H1 (cell line): ENCODE data around the gene ACYP1. TPM values are rescaled to one million over a fixed set of nuclear protein-coding genes. Genes with fewer than 3 reads are reported as not detected.

ENCODE experiments used
- CTCF ChIA-PET: fragments of 300-600 bp; sonication (Branson Sonifier 250); formaldehyde crosslinking; loops from one replicate; lab custom pipeline; 2021; ENCODE audit not compliant: partially characterized antibody; lab: Charles Lee
- POLR2A ChIA-PET: fragments of 300-600 bp; sonication (Branson Sonifier 250); formaldehyde crosslinking; loops from one replicate; lab custom pipeline; 2021; ENCODE audit warnings: inconsistent platforms; ENCODE audit not compliant: partially characterized antibody; lab: Charles Lee
- DNase-seq, 2 experiments: peaks; one replicate each; pipeline versions ENCODE4 v3.0.0 to v3.0.0-alpha.2; 2010 to 2022; ENCODE audit warnings: low spot score in 2 of 2, low read depth in 1 of 2, mixed read lengths in 1 of 2
- FAIRE-seq: peaks from 2 replicates; lab custom pipeline; 2011; peaks lifted over from hg19 to GRCh38; lab: Jason Lieb, UNC
- H2AFZ ChIP-seq: 2 replicates; pipeline ENCODE4 v1.8.1; 2012; ENCODE audit warnings: low read length, inconsistent platforms
- H2AK5ac ChIP-seq: 2 replicates; pipeline ENCODE4 v1.6.1; 2013; ENCODE audit warnings: low read depth, low read length
- H2BK120ac ChIP-seq: replicated peaks from 2 replicates; pipeline ENCODE3; 2013; ENCODE audit warnings: low read depth, low read length, inconsistent platforms
- H2BK12ac ChIP-seq: 2 replicates; pipeline ENCODE4 v1.6.1; 2013; ENCODE audit warnings: low read depth, low read length
- H2BK15ac ChIP-seq: 2 replicates; pipeline ENCODE4 v1.6.1; 2013; ENCODE audit warnings: low read length
- H2BK20ac ChIP-seq: 2 replicates; pipeline ENCODE4 v1.6.1; 2013; ENCODE audit warnings: low read length
- H2BK5ac ChIP-seq: 2 replicates; pipeline ENCODE4 v1.6.1; 2013; ENCODE audit warnings: low read depth, low read length
- H3K14ac ChIP-seq: 2 replicates; pipeline ENCODE4 v1.6.1; 2013; ENCODE audit warnings: inconsistent platforms; ENCODE audit not compliant: insufficient read length
- H3K18ac ChIP-seq: 2 replicates; pipeline ENCODE4 v1.6.1; 2013; ENCODE audit warnings: low read length; ENCODE audit errors: extremely low read depth
- H3K23ac ChIP-seq: 2 replicates; pipeline ENCODE4 v1.6.1; 2013; ENCODE audit warnings: inconsistent platforms; ENCODE audit not compliant: insufficient read length
- H3K23me2 ChIP-seq: 2 replicates; pipeline ENCODE4 v1.6.1; 2013; ENCODE audit warnings: low read depth, low read length
- H3K27ac ChIP-seq: 2 replicates; pipeline ENCODE4 v1.6.1; 2011; ENCODE audit warnings: low read depth, low read length, inconsistent platforms
- H3K27me3 ChIP-seq, 4 experiments: replicated peaks in 1 of 4; 1 replicate in 1 of 4; 2 replicates in 3 of 4; pipeline versions ENCODE4 v1.6.1 to v1.8.1; 2011 to 2013; ENCODE audit warnings: low read length in 3 of 4, mild to moderate bottlenecking in 3 of 4, inconsistent platforms in 2 of 4, mixed read lengths in 2 of 4, moderate library complexity in 1 of 4; ENCODE audit not compliant: control insufficient read depth in 3 of 4, insufficient read depth in 3 of 4; ENCODE audit errors: extremely low read depth in 1 of 4
- H3K36me3 ChIP-seq, 4 experiments: 2 replicates each; pipeline versions ENCODE4 v1.6.1 to v1.8.1; 2011 to 2013; ENCODE audit warnings: mild to moderate bottlenecking in 4 of 4, low read length in 3 of 4, moderate library complexity in 2 of 4, control low read depth in 1 of 4, inconsistent platforms in 1 of 4; ENCODE audit not compliant: insufficient read depth in 4 of 4, control insufficient read depth in 2 of 4
- H3K4ac ChIP-seq: replicated peaks from 2 replicates; pipeline ENCODE3; 2013; ENCODE audit warnings: low read length, low read depth, mixed read lengths, inconsistent platforms; ENCODE audit not compliant: insufficient read length
- H3K4me1 ChIP-seq, 4 experiments: replicated peaks in 1 of 4; 1 replicate in 1 of 4; 2 replicates in 3 of 4; pipeline versions ENCODE4 v1.6.1 to v1.8.1; 2011 to 2013; ENCODE audit warnings: low read length in 3 of 4, inconsistent platforms in 2 of 4, mixed read lengths in 1 of 4; ENCODE audit not compliant: insufficient read depth in 4 of 4, control insufficient read depth in 3 of 4
- H3K4me2 ChIP-seq, 2 experiments: 2 replicates each; pipeline versions ENCODE4 v1.6.1 to v1.8.1; 2011 to 2013; ENCODE audit warnings: low read depth in 2 of 2, low read length in 2 of 2, control low read depth in 1 of 2, inconsistent platforms in 1 of 2, mild to moderate bottlenecking in 1 of 2; ENCODE audit not compliant: insufficient read depth in 1 of 2
- H3K4me3 ChIP-seq, 4 experiments: fragments of 200-600, 300-600 bp in 1 of 4; sonication (generic), shearing (Covaris generic), sonication (Bioruptor Twin) in 1 of 4; 2 replicates each; pipeline versions ENCODE4 v1.5.1 to v1.8.1; 2011 to 2016; ENCODE audit warnings: low read length in 4 of 4, low read depth in 3 of 4, control low read depth in 2 of 4, inconsistent platforms in 2 of 4, mild to moderate bottlenecking in 2 of 4, mixed read lengths in 1 of 4, moderate library complexity in 1 of 4; ENCODE audit not compliant: insufficient read depth in 2 of 4; ENCODE audit errors: extremely low read depth in 1 of 4
- H3K56ac ChIP-seq: replicated peaks from 2 replicates; pipeline ENCODE3; 2013; ENCODE audit warnings: low read depth, mild to moderate bottlenecking, mixed read lengths, low read length, inconsistent platforms; ENCODE audit not compliant: insufficient read length
- H3K79me1 ChIP-seq: 2 replicates; pipeline ENCODE4 v1.6.1; 2013; ENCODE audit warnings: low read depth, low read length, control low read depth
- H3K79me2 ChIP-seq, 2 experiments: 2 replicates each; pipeline versions ENCODE4 v1.6.1 to v1.8.1; 2012 to 2013; ENCODE audit warnings: low read length in 2 of 2, mild to moderate bottlenecking in 2 of 2, inconsistent platforms in 1 of 2; ENCODE audit not compliant: insufficient read depth in 2 of 2, control insufficient read depth in 1 of 2
- H3K9ac ChIP-seq, 4 experiments: replicated peaks in 1 of 4; 1 replicate in 1 of 4; 2 replicates in 3 of 4; pipeline versions ENCODE4 v1.6.1 to v1.8.1; 2011 to 2013; ENCODE audit warnings: low read depth in 3 of 4, low read length in 3 of 4, control low read depth in 2 of 4, mild to moderate bottlenecking in 2 of 4, moderate library complexity in 2 of 4, inconsistent platforms in 1 of 4; ENCODE audit errors: extremely low read depth in 1 of 4
- H3K9me3 ChIP-seq, 2 experiments: 2 replicates each; pipeline versions ENCODE4 v1.6.1 to v1.8.1; 2012 to 2013; ENCODE audit warnings: mild to moderate bottlenecking in 2 of 2, moderate library complexity in 2 of 2, control low read depth in 1 of 2, inconsistent platforms in 1 of 2, low read depth in 1 of 2, low read length in 1 of 2, mixed read lengths in 1 of 2; ENCODE audit not compliant: insufficient read depth in 2 of 2
- H4K20me1 ChIP-seq, 2 experiments: replicated peaks in 1 of 2; 2 replicates each; pipeline versions ENCODE3 to v1.8.1; 2011 to 2013; ENCODE audit warnings: inconsistent platforms in 2 of 2, low read length in 2 of 2, mild to moderate bottlenecking in 1 of 2; ENCODE audit not compliant: insufficient read depth in 2 of 2, control insufficient read depth in 1 of 2
- H4K5ac ChIP-seq: 2 replicates; pipeline ENCODE4 v1.6.1; 2013; ENCODE audit warnings: low read length, low read depth, mixed read lengths, inconsistent platforms; ENCODE audit not compliant: insufficient read length
- H4K8ac ChIP-seq: 2 replicates; pipeline ENCODE4 v1.8.0; 2013; ENCODE audit warnings: mild to moderate bottlenecking, moderate library complexity, low read length, inconsistent platforms; ENCODE audit not compliant: insufficient read depth; ENCODE audit errors: extremely low read depth
- H4K91ac ChIP-seq: replicated peaks from 2 replicates; pipeline ENCODE3; 2013; ENCODE audit warnings: low read length, mixed read lengths, inconsistent platforms; ENCODE audit not compliant: insufficient read length
- HDAC2 ChIP-seq, 2 experiments: fragments of 300-600 bp in 1 of 2; sonication (generic) in 1 of 2; IDR thresholded peaks; 2 replicates each; pipeline ENCODE4 v1.6.1; 2011 to 2012; ENCODE audit warnings: low read depth in 2 of 2, low read length in 2 of 2, mild to moderate bottlenecking in 2 of 2, moderate library complexity in 2 of 2, borderline replicate concordance in 1 of 2, inconsistent platforms in 1 of 2
- SIRT6 ChIP-seq: IDR thresholded peaks from one replicate; pipeline ENCODE4 v1.7.1; 2012; ENCODE audit warnings: low read length, inconsistent platforms
- USF2 ChIP-seq: IDR thresholded peaks from 2 replicates; pipeline ENCODE4 v1.6.1; 2011; ENCODE audit warnings: low read length, improper control_type of control experiment
- WGBS, 2 experiments: shearing (Covaris generic) in 1 of 2; methylation state at CpG; one replicate each; pipeline versions ENCODE4 v1.1.6 to v1.1.7; 2013 to 2015; ENCODE audit warnings: low lambda C conversion rate in 2 of 2, mixed read lengths in 2 of 2, inconsistent platforms in 1 of 2, low coverage in 1 of 2, missing lambda C conversion rate in 1 of 2; ENCODE audit not compliant: insufficient replicate concordance in 2 of 2, insufficient coverage in 1 of 2, insufficient read length in 1 of 2; ENCODE audit errors: extremely low coverage in 1 of 2, missing lambda C conversion rate in 1 of 2; 5-methylcytosine and 5-hydroxymethylcytosine counted together
- polyA plus RNA-seq, 7 experiments: library from polyadenylated mRNA; depleted of rRNA in 3 of 7; stranded (reverse) in 5 of 7; unstranded in 2 of 7; fragments of >200 nt in 5 of 7; fragments of 200-250 nt in 2 of 7; gene quantifications; 1 replicate in 5 of 7; 2 replicates in 1 of 7; 4 replicates in 1 of 7; pipeline versions ENCODE4 v1.2.1 to v1.2.3, GENCODE V29; 2011 to 2013; ENCODE audit warnings: missing spikeins in 2 of 7, mixed read lengths in 2 of 7
- total RNA-seq: library from RNA; stranded (reverse); fragmentation: NEBNext Ultra II Directional; extraction: Animal tissue kit (Norgen Biotek cat#: 25700); gene quantifications from 2 replicates; pipeline ENCODE4 v1.2.1, GENCODE V29; 2021

Gene ACYP1
- total and polyA plus RNA-seq, 2 of the 8 experiments (the other 6 are each of a cell fraction or from before 2014, with no cell fraction given) = 22.3 to 24.8 TPM

- Histone ChIP-seq H3K56ac (no peak overlapping the region), H3K79me2 (no peaks in the 10 kb centered on the region), H3K27me3 (no peaks in the 10 kb centered on the region), H2BK120ac (no peak overlapping the region), H3K14ac (no peak overlapping the region), H3K4me3 (no peak overlapping the region), H3K36me3 (peaks cover 0 to 22% (median 1%) of the 10 kb centered on the region in 4 experiments; a peak in 4 of 8 replicates), H2AK5ac (no peak overlapping the region), H3K4me2 (no peak overlapping the region), H4K5ac (no peak overlapping the region), H3K4me1 (no peaks in the 10 kb centered on the region), H4K91ac (no peak overlapping the region), H3K9me3 (no peaks in the 10 kb centered on the region), H2BK12ac (no peak overlapping the region), H2AFZ (no peak overlapping the region), H2BK5ac (no peak overlapping the region), H3K79me1 (no peaks in the 10 kb centered on the region), H3K18ac (no peak overlapping the region), H3K23ac (no peak overlapping the region), H2BK20ac (no peak overlapping the region), H3K27ac (no peak overlapping the region), H3K4ac (no peak overlapping the region), H4K8ac (no peak overlapping the region), H4K20me1 (no peaks in the 10 kb centered on the region), H2BK15ac (no peak overlapping the region), H3K9ac (no peak overlapping the region), H3K23me2 (no peaks in the 10 kb centered on the region)
- FAIRE-seq (no peak), DNase-seq (no peak)
- CTCF ChIA-PET = interaction anchor here (1.2 to 2.6 kb wide), 2 partner anchors 47 to 51 kb away, joined by 3 to 13 read pairs; no protein-coding TSS in a partner anchor
- WGBS, 2 experiments = 89% methylated on average over 2 of the region's 2 CpGs; no CpG with 5 or more reads in 1 of the 2 experiments
- POLR2A ChIA-PET = interaction anchor here (1.2 kb wide), 1 partner anchor 16 kb away, joined by 3 read pairs; no protein-coding TSS in a partner anchor
- TF ChIP-seq USF2 = no peak
- TF ChIP-seq HDAC2 (IDR thresholded peaks at IDR 0.05; ENCODE audit: borderline replicate concordance in 1 of 2, low read depth in 2 of 2, low read length in 2 of 2) = no peak
- TF ChIP-seq SIRT6 = no peak
Measured at GRCh38 chr14:75040959-75041358, 22.9 kb downstream of the ACYP1 start.
